Measurements from ENCODE around the gene SLFN13.

- TF ChIP-seq CTCF (IDR thresholded peaks at IDR 0.05 in 8 of 11, conservative IDR thresholded peaks at IDR 0.05 in 3 of 11), result peak in 1 of 11 experiments; percentile 20
- TF ChIP-seq POLR2A (IDR thresholded peaks at IDR 0.05), result no peak
- no peak for TF ChIP-seq POLR2AphosphoS5 (IDR thresholded peaks at IDR 0.05)
Measured at GRCh38 chr17:35433075-35433894, 15.3 kb downstream of the SLFN13 start.

Data from spleen (tissue), 7 donors.